ENCODE results near the gene ARPC1A.

ARPC1A gene

GRCh38 chr7:99396418-99397296 is 71.0 kb downstream of the ARPC1A start:
- DNase-seq, result no peak
- Histone ChIP-seq H3K27me3 (replicated peaks) (no peaks in the 10 kb centered on the region), H3K4me3 (ENCODE audit: low read depth, low read length) (no peak overlapping the region), H3K27ac (no peak overlapping the region), H3K36me3 (replicated peaks) (peaks cover 90% of the 10 kb centered on the region)
- TF ChIP-seq CTCF (IDR thresholded peaks at IDR 0.05; ENCODE audit: low read depth, low read length, missing control alignments), result no peak
- in situ Hi-C loops (cut with HindIII; ENCODE audit: low pct_ligation_motif_present, low sequenced_read_pairs), result no loop called here

- H3K36me3 ChIP-seq (replicated peaks), result peaks cover 87% of the 10 kb centered on the region
- no peaks in the 10 kb centered on the region for H3K27me3 ChIP-seq (replicated peaks)
- no peak for TF ChIP-seq CTCF (IDR thresholded peaks at IDR 0.05; ENCODE audit: low read depth, low read length, missing control alignments)
- in situ Hi-C loops (cut with HindIII; ENCODE audit: low pct_ligation_motif_present, low sequenced_read_pairs), result no loop called here
- no peak for DNase-seq
- H3K27ac ChIP-seq, result no peak overlapping the region
- H3K4me3 ChIP-seq (ENCODE audit: low read depth, low read length), result no peak overlapping the region
Observed at GRCh38 chr7:99397297-99397983, 71.7 kb downstream of the ARPC1A start.

GRCh38 chr7:99398891-99399445 is 73.3 kb downstream of the ARPC1A start:
- Histone ChIP-seq H3K27ac (no peak overlapping the region), H3K4me3 (ENCODE audit: low read depth, low read length) (no peak overlapping the region), H3K27me3 (replicated peaks) (no peaks in the 10 kb centered on the region), H3K36me3 (replicated peaks) (peaks cover 87% of the 10 kb centered on the region)
- TF ChIP-seq CTCF (IDR thresholded peaks at IDR 0.05; ENCODE audit: low read depth, low read length, missing control alignments), result no peak
- DNase-seq, result no peak
- in situ Hi-C loops (cut with HindIII; ENCODE audit: low pct_ligation_motif_present, low sequenced_read_pairs), result no loop called here

- Histone ChIP-seq H3K27me3 (replicated peaks) (no peaks in the 10 kb centered on the region), H3K4me3 (ENCODE audit: low read depth, low read length) (no peak overlapping the region), H3K36me3 (replicated peaks) (peaks cover 89% of the 10 kb centered on the region), H3K27ac (no peak overlapping the region)
- in situ Hi-C loops (cut with HindIII; ENCODE audit: low pct_ligation_motif_present, low sequenced_read_pairs), result no loop called here
- no peak for DNase-seq
- no peak for TF ChIP-seq CTCF (IDR thresholded peaks at IDR 0.05; ENCODE audit: low read depth, low read length, missing control alignments)
Observed at GRCh38 chr7:99399597-99399996, 73.9 kb downstream of the ARPC1A start.

- Histone ChIP-seq H3K36me3 (replicated peaks) (peaks cover 64% of the 10 kb centered on the region), H3K27ac (no peak overlapping the region), H3K27me3 (replicated peaks) (no peaks in the 10 kb centered on the region), H3K4me3 (ENCODE audit: low read depth, low read length) (no peak overlapping the region)
- in situ Hi-C loops (cut with HindIII; ENCODE audit: low pct_ligation_motif_present, low sequenced_read_pairs), result no loop called here
- no peak for DNase-seq
- no peak for TF ChIP-seq CTCF (IDR thresholded peaks at IDR 0.05; ENCODE audit: low read depth, low read length, missing control alignments)
Observed at GRCh38 chr7:99402854-99403253, 77.2 kb downstream of the ARPC1A start.
